B cell (primary cell): Measurements from ENCODE around the gene SSR1. TPM values are rescaled to one million over a fixed set of nuclear protein-coding genes. Genes with fewer than 3 reads are reported as not detected.

Experiments used
- ATAC-seq: fragments of 200-7000 bp; cut with Tn5 transposase; one replicate; pipeline ENCODE4 v1.10.0; 2021; ENCODE audit warnings: low read depth, mild to moderate bottlenecking, moderate number of reproducible peaks, moderate library complexity
- CTCF ChIA-PET: fragments of 350-600 bp; sonication (Branson Sonifier 250); formaldehyde crosslinking; loops from one replicate; lab custom pipeline; 2021; ENCODE audit warnings: antibody characterized with exemption, inconsistent platforms; lab: Charles Lee
- POLR2A ChIA-PET: fragments of 350-600 bp; sonication (Branson Sonifier 250); formaldehyde crosslinking; loops from one replicate; lab custom pipeline; 2021; ENCODE audit warnings: antibody characterized with exemption; lab: Charles Lee
- DNase-seq: peaks from one replicate; pipeline ENCODE4 v3.0.0; 2013
- H2AFZ ChIP-seq: 2 replicates; pipeline ENCODE4 v1.6.1; 2012; ENCODE audit warnings: mild to moderate bottlenecking, low read depth, low read length; ENCODE audit not compliant: insufficient read depth, poor library complexity, severe bottlenecking
- H3K27ac ChIP-seq, 2 donors: 1 replicate in 1 of 2; 2 replicates in 1 of 2; pipeline ENCODE4 v1.5.1; 2012 to 2013; ENCODE audit warnings: low read length in 2 of 2, mild to moderate bottlenecking in 2 of 2, moderate library complexity in 1 of 2
- H3K27me3 ChIP-seq, 4 experiments: fragments of 200-600 bp in 1 of 4; sonication (generic) in 1 of 4; replicated peaks in 1 of 4; 1 replicate in 2 of 4; 2 replicates in 2 of 4; pipeline versions ENCODE4 v1.6.1 to v1.7.0; 2013 to 2016; ENCODE audit warnings: low read length in 3 of 4, mild to moderate bottlenecking in 2 of 4, mixed read lengths in 1 of 4, moderate library complexity in 1 of 4; ENCODE audit not compliant: insufficient read depth in 4 of 4, control insufficient read depth in 3 of 4; ENCODE audit errors: control extremely low read depth in 1 of 4
- H3K36me3 ChIP-seq, 2 experiments: replicated peaks in 1 of 2; 1 replicate in 1 of 2; 2 replicates in 1 of 2; pipeline versions ENCODE4 v1.6.1 to v1.7.1; 2013; ENCODE audit warnings: low read length in 1 of 2; ENCODE audit not compliant: insufficient read depth in 2 of 2, control insufficient read depth in 1 of 2; ENCODE audit errors: control extremely low read depth in 1 of 2, extremely low read depth in 1 of 2
- H3K4me1 ChIP-seq, 2 donors: fragments of 200-600 bp in 1 of 2; sonication (generic) in 1 of 2; 1 replicate in 1 of 2; 2 replicates in 1 of 2; pipeline versions ENCODE4 v1.5.1 to v1.6.1; 2013 to 2017; ENCODE audit warnings: low read length in 2 of 2; ENCODE audit not compliant: control insufficient read depth in 2 of 2, insufficient read depth in 2 of 2
- H3K4me2 ChIP-seq: replicated peaks from 2 replicates; pipeline ENCODE3; 2012; ENCODE audit warnings: mild to moderate bottlenecking, low read depth, low read length; ENCODE audit not compliant: poor library complexity, severe bottlenecking
- H3K4me3 ChIP-seq, 5 experiments: fragments of 200-600 bp in 1 of 5; sonication (generic) in 1 of 5; 1 replicate in 3 of 5; 2 replicates in 2 of 5; pipeline versions ENCODE4 v1.5.1 to v1.7.0; 2011 to 2016; ENCODE audit warnings: low read length in 4 of 5, mild to moderate bottlenecking in 4 of 5, low read depth in 2 of 5, control low read depth in 1 of 5, moderate library complexity in 1 of 5; ENCODE audit not compliant: insufficient read depth in 1 of 5; ENCODE audit errors: control extremely low read depth in 1 of 5, extremely low read depth in 1 of 5
- H3K79me2 ChIP-seq: fragments of 200-600 bp; sonication (generic); one replicate; pipeline ENCODE4 v1.6.0; 2016; ENCODE audit warnings: low read length; ENCODE audit not compliant: control insufficient read depth, insufficient read depth
- H3K9ac ChIP-seq: fragments of 200-600 bp; sonication (generic); 2 replicates; pipeline ENCODE4 v1.6.1; 2017; ENCODE audit warnings: mild to moderate bottlenecking, low read length, moderate library complexity
- H3K9me3 ChIP-seq, 3 donors: one replicate each; pipeline versions ENCODE4 v1.6.1 to v1.7.1; 2013; ENCODE audit warnings: low read length in 2 of 3; ENCODE audit not compliant: control insufficient read depth in 2 of 3, insufficient read depth in 1 of 3; ENCODE audit errors: control extremely low read depth in 1 of 3
- H4K20me1 ChIP-seq: 2 replicates; pipeline ENCODE4 v1.6.0; 2012; ENCODE audit warnings: mild to moderate bottlenecking, low read length; ENCODE audit not compliant: insufficient read depth, control insufficient read depth, poor library complexity, severe bottlenecking
- H3K27ac Mint-ChIP-seq: one replicate; pipeline ENCODE4 v1.8.0; 2021; ENCODE audit warnings: mixed read lengths
- H3K27me3 Mint-ChIP-seq: one replicate; pipeline ENCODE4 v1.8.0; 2021; ENCODE audit warnings: mixed read lengths
- H3K4me1 Mint-ChIP-seq: one replicate; pipeline ENCODE4 v1.8.0; 2021; ENCODE audit warnings: mixed read lengths
- H3K4me3 Mint-ChIP-seq: one replicate; pipeline ENCODE4 v1.8.0; 2021; ENCODE audit warnings: mixed read lengths
- H3K9me3 Mint-ChIP-seq: one replicate; pipeline ENCODE4 v1.8.0; 2022; ENCODE audit warnings: mixed read lengths; ENCODE audit not compliant: insufficient read depth
- CTCF ChIP-seq: fragments of 200-600 bp; IDR thresholded peaks from one replicate; pipeline ENCODE4 v1.8.0; 2022; ENCODE audit warnings: antibody characterized with exemption, mild to moderate bottlenecking
- EZH2 ChIP-seq: IDR thresholded peaks from 2 replicates; pipeline ENCODE4 v1.6.1; 2012; ENCODE audit warnings: borderline replicate concordance, low read depth, mild to moderate bottlenecking, moderate library complexity, low read length; ENCODE audit not compliant: insufficient read depth, poor library complexity, severe bottlenecking
- WGBS: methylation state at CpG from one replicate; pipeline ENCODE4 v1.1.5; 2013; ENCODE audit warnings: missing lambda C conversion rate; ENCODE audit not compliant: insufficient coverage; 5-methylcytosine and 5-hydroxymethylcytosine counted together
- intact Hi-C: fragments of 100-400 bp; cut with micrococcal nuclease; formaldehyde crosslinking; loops from one replicate; pipeline ENCODE4 v1.10.0; 2022
- polyA plus RNA-seq: library from polyadenylated mRNA; depleted of rRNA; stranded (reverse); fragments of >200 nt; gene quantifications from 2 replicates; pipeline ENCODE4 v1.2.3, GENCODE V29; 2012
- total RNA-seq, 2 donors: library from RNA; stranded (reverse); fragments of 120-200 nt in 1 of 2; gene quantifications; 1 replicate in 1 of 2; 2 replicates in 1 of 2; pipeline versions ENCODE4 v1.2.3 to v1.2.4, GENCODE V29; 2013 to 2022

SSR1 gene
- total and polyA plus RNA-seq, 2 donors (not counting 1 experiment from before 2014, with no cell fraction given), result 15.9 to 81.6 TPM

DNA sequence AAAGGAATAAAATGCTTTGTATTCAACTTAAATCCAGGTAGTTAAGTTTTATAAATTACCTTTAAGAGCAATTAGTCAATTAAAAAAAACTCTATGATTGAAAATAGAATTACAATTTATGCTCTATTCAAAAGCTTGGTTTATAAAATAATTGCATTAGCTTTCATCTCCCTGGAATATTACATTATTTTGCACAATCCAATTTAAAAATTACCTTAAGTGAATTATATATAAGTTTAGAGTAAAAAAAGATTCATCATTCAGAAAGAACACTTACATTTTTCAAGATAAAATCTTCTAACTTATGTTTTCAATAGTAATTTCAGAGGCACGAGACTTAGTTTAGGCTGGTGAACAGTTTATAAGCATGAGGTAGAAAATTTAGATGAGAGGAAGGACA is 14.9 kb downstream of the SSR1 start:
- Mint-ChIP-seq H3K4me1 (no peaks in the 10 kb centered on the region), H3K27ac (no peak overlapping the region), H3K9me3 (no peaks in the 10 kb centered on the region), H3K4me3 (no peak overlapping the region), H3K27me3 (no peaks in the 10 kb centered on the region)
- Histone ChIP-seq H3K4me1 (no peaks in the 10 kb centered on the region), H3K9me3 (no peaks in the 10 kb centered on the region), H3K9ac (no peak overlapping the region), H4K20me1 (peaks cover 10% of the 10 kb centered on the region), H3K27me3 (no peaks in the 10 kb centered on the region), H3K4me3 (no peak overlapping the region), H3K79me2 (peaks cover 5% of the 10 kb centered on the region), H3K4me2 (no peak overlapping the region), H3K27ac (no peak overlapping the region), H3K36me3 (peaks cover 4 to 84% of the 10 kb centered on the region in 2 experiments), H2AFZ (no peak overlapping the region)
- WGBS, result no CpG with 5 or more reads among the region's 1 CpG
- no peak for TF ChIP-seq EZH2
- TF ChIP-seq CTCF, result no peak
- ATAC-seq, result no peak
- no peak for DNase-seq
- CTCF ChIA-PET, result interaction anchor here (1.1 kb wide), 1 partner anchor 12 kb away, joined by 3 read pairs; no protein-coding TSS in a partner anchor
- intact Hi-C loops, result no loop called here
- POLR2A ChIA-PET, result interaction anchor here (0.6 kb wide), 1 partner anchor 192 kb away, joined by 6 read pairs; no protein-coding TSS in a partner anchor

DNA sequence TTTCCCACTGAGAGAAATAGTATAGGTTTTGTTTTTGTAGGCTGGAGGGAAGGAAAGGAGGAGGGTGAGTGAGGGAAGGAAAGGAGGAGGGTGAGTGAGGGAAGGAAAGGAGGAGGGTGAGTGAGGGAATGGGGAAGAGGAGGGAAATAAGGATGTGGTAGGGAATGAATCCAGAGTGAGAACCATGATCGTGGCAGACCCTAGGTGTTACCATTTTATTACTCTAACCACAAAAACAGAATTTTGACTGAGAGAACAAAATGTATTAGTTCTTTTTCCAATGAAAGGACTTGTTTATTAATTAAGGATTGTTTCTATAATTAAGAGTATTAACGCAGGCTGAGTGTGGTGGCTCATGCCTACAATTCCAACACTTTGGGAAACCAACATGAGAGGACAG is 16.4 kb downstream of the SSR1 start:
- Histone ChIP-seq H4K20me1 (peaks cover 8% of the 10 kb centered on the region), H3K4me2 (no peak overlapping the region), H3K36me3 (peaks cover 3 to 86% of the 10 kb centered on the region in 2 experiments), H3K27ac (no peak overlapping the region), H3K4me3 (no peak overlapping the region), H3K9me3 (no peaks in the 10 kb centered on the region), H3K27me3 (no peaks in the 10 kb centered on the region), H3K79me2 (peaks cover 3% of the 10 kb centered on the region), H2AFZ (no peak overlapping the region), H3K9ac (no peak overlapping the region), H3K4me1 (no peaks in the 10 kb centered on the region)
- Mint-ChIP-seq H3K4me1 (no peaks in the 10 kb centered on the region), H3K27ac (no peak overlapping the region), H3K27me3 (no peaks in the 10 kb centered on the region), H3K9me3 (no peaks in the 10 kb centered on the region), H3K4me3 (no peak overlapping the region)
- ATAC-seq (no peak), DNase-seq (no peak)
- intact Hi-C loops, result no loop called here
- WGBS, result 71% methylated on average over 1 of the region's 2 CpGs
- ChIA-PET CTCF (no interaction called here), POLR2A (no interaction called here)
- no peak for TF ChIP-seq CTCF
- TF ChIP-seq EZH2, result no peak
